Measurements from ENCODE around the gene PPIH. TPM values are rescaled to one million over a fixed set of nuclear protein-coding genes. Genes with fewer than 3 reads are reported as not detected.
A peak's percentile ranks its signal among the peaks of the same experiment; 100 is the strongest.

The PPIH gene
- total RNA-seq, 1 donor from 2014 or later, result 28.5 TPM

DNA sequence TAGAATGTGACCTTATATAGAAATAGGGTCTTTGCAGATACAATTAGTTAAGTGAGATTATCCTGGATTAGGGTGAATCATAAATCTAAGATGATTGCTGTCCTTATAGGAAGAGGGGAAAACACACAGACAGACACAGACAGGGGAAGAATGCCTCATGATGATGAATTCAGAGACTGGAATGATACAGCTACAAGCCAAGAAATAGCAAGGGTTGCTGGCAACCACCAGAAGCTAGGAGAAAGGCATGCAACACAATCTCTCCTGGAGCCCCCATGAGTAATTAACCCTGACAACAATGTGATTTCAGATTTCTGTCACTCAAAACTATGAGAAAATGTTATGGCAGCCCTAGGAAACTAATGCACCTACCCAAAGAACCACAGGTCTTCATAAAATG lies 19.1 kb upstream of the PPIH start:
- Histone ChIP-seq H3K4me3 (ENCODE audit: insufficient read depth, low read depth, low read length) (no peak overlapping the region), H3K4me2 (ENCODE audit: low read length) (no peak overlapping the region), H2AFZ (ENCODE audit: low read depth, low read length) (no peak overlapping the region), H3K27me3 (ENCODE audit: insufficient read depth, low read length) (no peaks in the 10 kb centered on the region), H3K9ac (ENCODE audit: low read length) (no peak overlapping the region), H4K20me1 (ENCODE audit: insufficient read depth, low read length) (no peaks in the 10 kb centered on the region), H3K9me3 (ENCODE audit: insufficient read depth, low read depth, low read length) (no peaks in the 10 kb centered on the region), H3K79me2 (ENCODE audit: insufficient read depth, low read length) (no peaks in the 10 kb centered on the region), H3K27ac (ENCODE audit: low read depth, low read length) (no peak overlapping the region), H3K4me1 (ENCODE audit: insufficient read depth, low read length) (no peaks in the 10 kb centered on the region), H3K36me3 (ENCODE audit: insufficient read depth, low read length) (no peaks in the 10 kb centered on the region)
- Mint-ChIP-seq H3K9me3 (ENCODE audit: unreplicated experiment) (no peaks in the 10 kb centered on the region), H3K4me1 (ENCODE audit: low read depth, unreplicated experiment) (no peaks in the 10 kb centered on the region), H3K4me3 (ENCODE audit: unreplicated experiment) (no peak overlapping the region), H3K27ac (ENCODE audit: unreplicated experiment) (no peak overlapping the region), H3K36me3 (ENCODE audit: low read depth, unreplicated experiment) (no peaks in the 10 kb centered on the region), H3K27me3 (ENCODE audit: low read depth, unreplicated experiment) (peaks cover 4% of the 10 kb centered on the region)
- TF ChIP-seq, protein P1, sequence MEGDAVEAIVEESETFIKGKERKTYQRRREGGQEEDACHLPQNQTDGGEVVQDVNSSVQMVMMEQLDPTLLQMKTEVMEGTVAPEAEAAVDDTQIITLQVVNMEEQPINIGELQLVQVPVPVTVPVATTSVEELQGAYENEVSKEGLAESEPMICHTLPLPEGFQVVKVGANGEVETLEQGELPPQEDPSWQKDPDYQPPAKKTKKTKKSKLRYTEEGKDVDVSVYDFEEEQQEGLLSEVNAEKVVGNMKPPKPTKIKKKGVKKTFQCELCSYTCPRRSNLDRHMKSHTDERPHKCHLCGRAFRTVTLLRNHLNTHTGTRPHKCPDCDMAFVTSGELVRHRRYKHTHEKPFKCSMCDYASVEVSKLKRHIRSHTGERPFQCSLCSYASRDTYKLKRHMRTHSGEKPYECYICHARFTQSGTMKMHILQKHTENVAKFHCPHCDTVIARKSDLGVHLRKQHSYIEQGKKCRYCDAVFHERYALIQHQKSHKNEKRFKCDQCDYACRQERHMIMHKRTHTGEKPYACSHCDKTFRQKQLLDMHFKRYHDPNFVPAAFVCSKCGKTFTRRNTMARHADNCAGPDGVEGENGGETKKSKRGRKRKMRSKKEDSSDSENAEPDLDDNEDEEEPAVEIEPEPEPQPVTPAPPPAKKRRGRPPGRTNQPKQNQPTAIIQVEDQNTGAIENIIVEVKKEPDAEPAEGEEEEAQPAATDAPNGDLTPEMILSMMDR (IDR thresholded peaks at IDR 0.05; ENCODE audit: insufficient read depth, low read depth, low read length), result no peak
- TF ChIP-seq EZH2 (IDR thresholded peaks at IDR 0.05; ENCODE audit: insufficient read depth, low read length), result no peak
- FAIRE-seq (no peak), DNase-seq (ENCODE audit: low read depth) (peak; percentile 36)

DNA sequence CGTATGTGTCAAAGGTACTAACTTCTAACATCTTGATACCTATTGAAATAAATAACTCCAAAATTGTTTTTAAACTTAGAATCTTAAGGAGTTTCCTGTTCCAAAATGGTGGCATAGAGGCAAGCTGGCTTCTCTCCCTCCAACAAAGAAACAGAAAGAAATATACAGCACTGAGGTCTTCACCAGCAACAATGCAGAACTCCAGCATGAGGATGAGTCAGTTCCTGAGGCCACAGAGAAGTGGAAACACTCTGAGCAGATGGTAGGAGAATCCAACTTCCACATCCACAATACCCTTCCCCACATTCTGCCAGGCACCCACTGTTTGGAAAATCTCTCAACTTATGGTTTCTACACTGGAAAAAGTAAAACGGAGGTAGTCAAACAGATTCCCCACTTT lies 12.2 kb upstream of the PPIH start:
- no peak overlapping the region for H3K27ac Mint-ChIP-seq (ENCODE audit: unreplicated experiment)
- H3K4me1 Mint-ChIP-seq (ENCODE audit: low read depth, unreplicated experiment), result peaks cover 4% of the 10 kb centered on the region
- H3K27me3 Mint-ChIP-seq (ENCODE audit: low read depth, unreplicated experiment), result peaks cover 4% of the 10 kb centered on the region
- FAIRE-seq (no peak), DNase-seq (ENCODE audit: low read depth) (no peak)
- H3K9me3 ChIP-seq (ENCODE audit: insufficient read depth, low read depth, low read length), result no peaks in the 10 kb centered on the region
- no peaks in the 10 kb centered on the region for H3K36me3 ChIP-seq (ENCODE audit: insufficient read depth, low read length)
- H3K4me2 ChIP-seq (ENCODE audit: low read length), result no peak overlapping the region
- H3K27me3 ChIP-seq (ENCODE audit: insufficient read depth, low read length), result no peaks in the 10 kb centered on the region
- no peak overlapping the region for H3K4me3 Mint-ChIP-seq (ENCODE audit: unreplicated experiment)
- H3K27ac ChIP-seq (ENCODE audit: low read depth, low read length), result no peak overlapping the region
- no peaks in the 10 kb centered on the region for H3K4me1 ChIP-seq (ENCODE audit: insufficient read depth, low read length)
- H3K9me3 Mint-ChIP-seq (ENCODE audit: unreplicated experiment), result peaks cover 10% of the 10 kb centered on the region
- no peak overlapping the region for H3K9ac ChIP-seq (ENCODE audit: low read length)
- H2AFZ ChIP-seq (ENCODE audit: low read depth, low read length), result no peak overlapping the region
- TF ChIP-seq, protein P1 (IDR thresholded peaks at IDR 0.05; ENCODE audit: insufficient read depth, low read depth, low read length), result no peak
- TF ChIP-seq EZH2 (IDR thresholded peaks at IDR 0.05; ENCODE audit: insufficient read depth, low read length), result no peak
- no peak overlapping the region for H3K4me3 ChIP-seq (ENCODE audit: insufficient read depth, low read depth, low read length)
- no peaks in the 10 kb centered on the region for H3K36me3 Mint-ChIP-seq (ENCODE audit: low read depth, unreplicated experiment)
- no peaks in the 10 kb centered on the region for H3K79me2 ChIP-seq (ENCODE audit: insufficient read depth, low read length)
- no peaks in the 10 kb centered on the region for H4K20me1 ChIP-seq (ENCODE audit: insufficient read depth, low read length)

DNA sequence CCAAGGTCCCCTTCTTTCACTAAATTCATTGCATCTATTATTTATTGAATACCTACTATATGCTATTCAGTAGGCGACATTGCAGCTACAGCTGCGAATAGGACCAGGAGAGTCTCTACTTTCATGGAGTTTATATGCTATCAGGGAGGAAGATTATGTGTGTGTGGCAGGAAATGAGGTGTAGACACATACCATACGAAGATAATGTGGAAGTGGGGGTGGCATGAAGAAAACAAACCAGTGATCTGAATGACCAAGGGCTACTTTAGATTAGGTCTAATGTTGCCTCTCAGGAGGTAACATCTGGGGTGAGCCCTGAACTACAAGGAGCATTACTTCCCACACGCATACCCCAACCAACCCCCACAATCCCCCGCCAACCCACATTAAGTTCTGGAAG lies 1.0 kb upstream of the PPIH start:
- peaks cover 4% of the 10 kb centered on the region for H3K27me3 Mint-ChIP-seq (ENCODE audit: low read depth, unreplicated experiment)
- H3K36me3 Mint-ChIP-seq (ENCODE audit: low read depth, unreplicated experiment), result no peaks in the 10 kb centered on the region
- Histone ChIP-seq H3K27me3 (ENCODE audit: insufficient read depth, low read length) (peaks cover 3% of the 10 kb centered on the region), H3K79me2 (ENCODE audit: insufficient read depth, low read length) (peaks cover 24% of the 10 kb centered on the region), H3K4me2 (ENCODE audit: low read length) (peak overlapping the region; percentile 93), H3K4me3 (ENCODE audit: insufficient read depth, low read depth, low read length) (no peak overlapping the region), H3K27ac (ENCODE audit: low read depth, low read length) (no peak overlapping the region), H3K9ac (ENCODE audit: low read length) (no peak overlapping the region), H3K9me3 (ENCODE audit: insufficient read depth, low read depth, low read length) (no peaks in the 10 kb centered on the region), H4K20me1 (ENCODE audit: insufficient read depth, low read length) (no peaks in the 10 kb centered on the region), H3K36me3 (ENCODE audit: insufficient read depth, low read length) (peaks cover 7% of the 10 kb centered on the region), H3K4me1 (ENCODE audit: insufficient read depth, low read length) (peaks cover 12% of the 10 kb centered on the region), H2AFZ (ENCODE audit: low read depth, low read length) (peak overlapping the region; percentile 24)
- peak overlapping the region; percentile 31 for H3K27ac Mint-ChIP-seq (ENCODE audit: unreplicated experiment)
- H3K4me1 Mint-ChIP-seq (ENCODE audit: low read depth, unreplicated experiment), result peaks cover 10% of the 10 kb centered on the region
- FAIRE-seq, result no peak
- peak overlapping the region; percentile 98 for H3K4me3 Mint-ChIP-seq (ENCODE audit: unreplicated experiment)
- no peaks in the 10 kb centered on the region for H3K9me3 Mint-ChIP-seq (ENCODE audit: unreplicated experiment)
- TF ChIP-seq, protein P1 (IDR thresholded peaks at IDR 0.05; ENCODE audit: insufficient read depth, low read depth, low read length), result no peak
- no peak for TF ChIP-seq EZH2 (IDR thresholded peaks at IDR 0.05; ENCODE audit: insufficient read depth, low read length)
- DNase-seq (ENCODE audit: low read depth), result no peak
